GM19452 (cell line): Measurements from ENCODE around the gene UBAP1.
"Not testable (repeated sequence)": the region's sequence is repeated elsewhere in the genome, so short reads cannot be mapped to it uniquely, and the experiment has no call there.

Experiments used
- ATAC-seq: cut with Tn5 transposase; IDR thresholded peaks from one replicate; pipeline ENCODE4 v1.9.1; 2021; ENCODE audit not compliant: unreplicated experiment

Gene UBAP1

DNA sequence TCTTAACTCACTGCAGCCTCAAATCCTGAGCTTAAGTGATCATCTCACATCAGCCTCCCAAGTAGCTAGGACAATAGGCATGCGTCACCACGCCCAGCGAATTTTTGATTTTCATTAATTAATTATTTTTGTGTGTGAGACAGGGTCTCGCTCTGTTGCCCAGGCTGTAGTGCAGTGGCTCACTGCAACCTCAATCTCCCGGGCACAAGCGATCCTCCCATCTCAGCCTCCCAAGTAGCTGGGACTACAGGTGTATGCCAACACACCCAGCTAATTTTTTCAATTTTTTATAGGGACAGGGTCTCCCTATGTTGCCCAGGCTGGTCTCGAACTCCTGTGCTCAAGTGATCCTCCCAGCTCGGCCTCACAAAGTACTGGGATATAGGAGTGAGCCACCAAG is 41.4 kb downstream of the UBAP1 start:
- ATAC-seq: no peak

DNA sequence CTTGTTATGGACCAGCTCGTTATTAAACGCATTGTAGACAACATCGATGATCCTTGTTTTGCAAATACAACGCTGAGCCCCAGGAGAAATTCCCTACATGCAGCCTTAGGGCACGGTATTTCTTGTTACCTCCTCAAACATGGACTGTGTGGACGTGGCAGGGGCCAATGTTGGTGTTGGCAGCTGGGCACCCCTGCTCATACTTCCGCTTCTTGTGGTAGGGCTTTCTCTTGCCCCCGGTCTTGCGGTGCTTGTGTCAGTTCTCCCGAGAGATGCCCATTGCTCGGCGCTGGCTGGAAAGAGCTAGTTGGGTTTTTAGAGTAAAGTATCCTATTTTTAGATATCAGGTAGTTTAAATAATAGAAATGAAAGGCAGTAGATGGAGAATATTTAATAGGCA is 45.5 kb downstream of the UBAP1 start:
- ATAC-seq: no peak

DNA sequence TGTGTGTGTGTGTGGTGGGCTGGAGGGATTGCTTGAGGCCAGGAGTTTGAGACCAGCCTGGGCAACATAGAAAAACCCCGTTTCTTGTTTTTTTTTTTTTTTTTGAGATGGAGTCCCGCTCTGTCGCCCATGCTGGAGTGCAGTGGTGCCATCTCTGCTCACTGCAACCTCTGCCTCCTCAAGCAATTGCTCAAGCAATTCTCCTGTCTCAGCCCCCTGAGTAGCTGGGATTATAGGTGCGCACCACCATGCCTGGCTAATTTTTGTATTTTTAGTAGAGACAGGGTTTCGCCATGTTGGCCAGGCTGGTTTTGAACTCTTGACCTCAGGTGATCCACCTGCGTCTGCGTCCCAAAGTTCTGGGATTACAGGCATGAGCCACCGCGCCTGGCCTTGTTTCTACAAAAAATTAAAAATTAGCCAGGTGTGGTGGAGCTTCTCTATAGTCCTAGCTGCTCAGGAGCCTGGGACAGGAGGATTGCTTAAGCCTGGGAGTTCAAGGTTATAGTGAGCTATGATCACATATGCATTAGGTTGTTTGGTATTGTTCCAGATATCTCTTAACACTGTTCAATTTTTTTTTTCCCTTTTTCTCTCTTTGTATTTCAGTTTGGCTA is 47.4 kb downstream of the UBAP1 start:
- not testable (repeated sequence) for ATAC-seq

DNA sequence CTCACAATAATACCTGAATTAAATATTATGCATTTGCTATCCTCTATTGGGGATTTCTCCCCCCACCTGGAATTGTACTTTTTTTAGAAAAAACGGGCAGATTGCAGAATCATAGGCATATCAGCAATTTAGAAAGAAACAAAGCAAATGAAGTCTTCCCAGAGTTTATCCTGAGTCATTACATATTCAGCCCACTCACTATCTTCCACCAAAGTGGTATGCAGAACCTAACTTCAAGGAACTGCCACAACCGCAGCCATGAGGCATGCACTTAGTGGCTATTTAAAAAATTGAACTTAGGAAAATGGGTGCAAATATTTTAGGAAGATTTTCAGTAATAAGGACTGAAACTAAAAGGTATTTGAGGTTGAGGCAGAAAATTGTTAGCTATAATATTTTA is 48.6 kb downstream of the UBAP1 start:
- ATAC-seq: no peak

DNA sequence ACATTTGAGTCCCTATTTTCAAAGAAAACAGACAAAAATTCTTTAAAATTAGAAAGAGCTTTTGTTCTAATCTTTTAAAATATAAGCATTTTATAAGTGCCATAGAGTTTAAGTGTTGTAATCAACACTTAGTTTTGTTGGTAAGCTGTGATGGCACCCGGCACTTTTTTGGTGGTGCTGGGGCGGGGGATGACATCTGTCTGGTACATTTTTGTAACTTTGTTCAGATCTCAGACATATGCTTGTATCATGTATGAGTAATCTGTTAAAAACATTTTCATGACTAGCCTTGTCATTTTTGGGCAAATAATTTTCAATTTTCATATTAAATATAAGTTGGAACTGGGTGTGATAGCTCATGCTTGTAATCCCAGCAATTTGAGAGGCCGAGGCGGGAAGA is 51.7 kb downstream of the UBAP1 start:
- no peak for ATAC-seq

DNA sequence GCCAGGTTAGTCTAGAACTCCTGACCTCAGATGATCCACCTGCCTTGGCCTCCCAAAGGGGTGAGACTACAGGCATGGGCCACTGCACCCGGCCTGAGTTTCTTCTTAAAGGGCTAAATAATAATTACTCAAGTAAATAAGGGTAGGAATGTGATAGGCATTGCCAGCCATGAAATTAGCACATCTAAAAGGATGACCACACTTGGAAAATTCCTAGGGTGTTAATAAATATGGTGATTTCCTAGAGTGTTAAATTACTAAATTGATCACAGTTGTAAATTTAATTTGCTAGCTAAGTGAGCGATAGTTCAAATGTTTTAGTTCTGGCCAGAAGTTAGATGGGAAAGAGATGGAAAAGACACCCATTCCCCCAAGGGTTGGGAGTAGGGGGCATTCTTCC is 53.4 kb downstream of the UBAP1 start:
- ATAC-seq: no peak

DNA sequence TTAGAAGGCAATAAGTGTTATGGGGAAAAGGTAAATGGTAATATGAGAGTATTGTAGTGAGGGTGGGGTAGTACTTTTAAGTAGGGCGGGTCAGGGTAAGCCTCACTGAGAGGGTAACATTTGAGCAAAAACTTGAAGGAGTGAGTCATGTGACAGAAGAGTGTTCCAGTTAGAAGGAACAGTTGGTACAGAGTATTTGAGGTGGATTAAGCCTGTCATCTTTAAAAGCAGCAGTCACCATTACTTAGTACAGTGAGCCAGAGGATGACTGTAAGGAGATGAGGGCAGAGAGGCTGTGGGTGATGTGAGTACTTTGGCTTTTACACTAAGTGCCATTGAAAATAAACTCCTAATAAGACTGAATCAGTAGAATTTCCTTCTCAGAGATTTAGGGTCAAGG is 54.8 kb downstream of the UBAP1 start:
- no peak for ATAC-seq

DNA sequence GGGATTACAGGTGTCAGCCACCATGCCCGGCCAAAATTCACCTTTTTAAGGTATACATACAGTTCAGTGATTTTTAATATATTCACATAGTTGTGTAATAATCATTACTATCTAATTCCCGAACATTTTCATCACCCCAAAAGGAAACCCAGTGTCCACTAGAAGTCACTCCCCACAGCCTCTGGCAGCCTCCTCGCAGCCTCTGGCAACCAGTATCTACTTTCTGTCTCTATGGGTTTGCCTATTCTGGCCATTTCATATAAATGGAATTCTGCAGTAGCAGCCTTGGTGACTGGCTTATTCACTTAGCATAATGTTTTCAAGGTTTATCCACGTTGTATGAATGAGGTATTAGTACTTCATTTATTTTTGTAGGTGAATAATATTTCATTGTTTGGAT is 59.0 kb downstream of the UBAP1 start:
- no peak for ATAC-seq

DNA sequence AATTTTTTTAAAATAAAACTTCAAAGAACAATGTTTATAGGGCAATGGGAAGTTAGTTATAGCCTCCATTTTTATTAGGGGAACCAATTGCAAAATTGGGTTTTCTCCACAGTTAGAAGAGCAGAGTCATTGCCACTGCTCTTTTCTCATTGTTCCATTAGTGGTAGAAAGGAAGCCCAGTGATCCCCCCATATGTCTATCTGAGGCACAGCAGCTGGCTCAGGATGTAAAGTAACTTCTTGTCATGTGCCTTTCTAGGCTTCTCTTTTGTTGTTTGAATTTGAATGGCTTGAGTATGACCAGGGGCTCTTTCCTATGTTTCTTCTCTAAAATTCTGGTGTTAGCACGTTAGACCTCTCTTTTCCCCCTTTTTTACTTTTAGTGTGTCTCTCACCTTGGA is 61.2 kb downstream of the UBAP1 start:
- no peak for ATAC-seq

DNA sequence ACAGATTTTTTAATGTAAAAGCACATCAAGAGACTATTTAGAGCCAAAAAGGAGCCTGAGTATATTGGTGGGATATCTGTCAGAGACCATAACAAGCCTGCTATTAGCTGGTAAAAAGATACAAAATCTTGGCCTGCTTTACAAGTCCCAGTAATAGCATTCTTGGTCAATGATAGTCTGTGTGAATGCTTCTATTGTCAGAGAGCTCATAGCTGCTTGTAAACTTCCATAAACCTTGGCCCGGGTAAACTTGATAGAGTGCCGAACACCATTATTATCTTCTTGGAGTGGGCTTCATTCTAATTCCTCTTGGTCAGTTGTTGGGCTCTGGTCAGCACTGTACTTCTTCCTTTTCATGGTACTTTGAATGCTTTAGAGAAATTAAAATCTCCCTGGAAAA is 64.0 kb downstream of the UBAP1 start:
- ATAC-seq: no peak

DNA sequence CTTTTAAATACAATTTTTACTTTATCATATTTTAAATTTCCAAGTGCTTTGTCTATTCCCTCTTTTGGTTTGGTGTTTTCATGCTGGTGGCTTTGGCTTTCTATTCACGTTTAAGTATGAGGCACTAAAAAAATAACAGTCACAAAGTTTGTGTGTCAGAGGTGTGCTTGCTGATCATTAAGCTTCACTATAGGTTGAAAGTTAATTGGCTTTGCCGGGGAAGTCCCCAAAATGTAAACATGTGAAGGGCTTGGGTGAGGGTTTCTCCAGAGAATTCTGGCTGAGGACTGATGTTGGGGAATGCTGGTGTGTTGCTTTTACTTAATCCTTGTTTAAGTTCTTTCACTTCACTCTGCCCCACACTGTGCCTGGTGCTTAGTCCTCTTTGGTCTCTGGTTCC is 66.4 kb downstream of the UBAP1 start:
- not testable (repeated sequence) for ATAC-seq

DNA sequence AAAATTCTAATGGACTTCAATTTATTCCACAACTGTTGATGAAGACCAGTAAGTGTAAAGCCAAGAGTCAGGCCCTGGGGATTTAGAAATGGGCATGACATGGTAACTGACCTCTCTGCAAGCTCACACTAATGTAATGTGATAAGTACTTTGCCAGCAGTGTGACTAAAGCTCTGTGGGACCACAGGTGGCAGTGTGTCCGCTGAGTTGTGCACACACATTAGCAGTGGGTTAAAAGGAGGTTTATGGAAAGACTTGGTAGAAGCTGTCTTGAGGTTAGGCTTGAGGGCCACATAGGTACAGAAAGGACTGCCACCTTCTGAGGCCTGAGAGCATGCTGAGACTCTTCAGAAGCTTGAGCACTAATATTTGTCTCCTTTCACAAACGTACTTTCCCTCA is 67.6 kb downstream of the UBAP1 start:
- no peak for ATAC-seq

DNA sequence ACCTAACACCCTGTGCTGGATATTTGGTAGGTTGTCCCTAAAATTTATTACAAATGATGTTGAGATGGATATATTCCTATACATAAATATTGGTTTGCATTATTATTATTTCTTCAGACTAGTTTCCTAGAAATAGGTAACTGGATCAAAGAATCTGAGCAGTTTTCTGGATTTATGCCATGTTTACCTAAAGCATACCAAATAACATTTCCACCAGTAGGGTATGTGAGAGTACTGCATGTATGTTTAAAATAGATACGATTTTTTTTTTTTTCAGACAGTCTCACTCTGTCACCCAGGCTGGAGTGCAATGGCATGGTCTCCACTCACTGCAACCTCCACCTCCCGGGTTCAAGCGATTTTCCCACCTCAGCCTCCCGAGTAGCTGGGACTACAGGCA is 68.9 kb downstream of the UBAP1 start:
- not testable (repeated sequence) for ATAC-seq

DNA sequence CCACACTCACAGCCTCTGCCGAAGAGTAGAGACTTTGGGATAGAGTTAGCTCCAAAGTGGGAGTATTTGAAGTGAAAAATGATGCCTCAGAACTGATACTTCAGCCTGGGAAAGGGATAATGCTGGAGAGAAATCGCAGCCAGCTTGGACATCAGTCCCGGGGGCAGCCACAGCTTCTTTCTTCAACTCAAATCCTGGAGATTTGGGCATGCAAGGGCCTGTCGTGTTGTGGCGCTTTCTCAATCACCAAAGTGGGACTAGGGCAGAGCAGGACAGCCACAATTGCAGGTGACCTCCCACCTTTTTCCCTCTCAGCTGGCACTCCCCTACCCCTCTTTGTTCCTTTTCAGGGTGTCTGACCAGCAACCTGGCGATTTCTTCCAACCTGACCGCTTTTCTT is 70.4 kb downstream of the UBAP1 start:
- no peak for ATAC-seq

DNA sequence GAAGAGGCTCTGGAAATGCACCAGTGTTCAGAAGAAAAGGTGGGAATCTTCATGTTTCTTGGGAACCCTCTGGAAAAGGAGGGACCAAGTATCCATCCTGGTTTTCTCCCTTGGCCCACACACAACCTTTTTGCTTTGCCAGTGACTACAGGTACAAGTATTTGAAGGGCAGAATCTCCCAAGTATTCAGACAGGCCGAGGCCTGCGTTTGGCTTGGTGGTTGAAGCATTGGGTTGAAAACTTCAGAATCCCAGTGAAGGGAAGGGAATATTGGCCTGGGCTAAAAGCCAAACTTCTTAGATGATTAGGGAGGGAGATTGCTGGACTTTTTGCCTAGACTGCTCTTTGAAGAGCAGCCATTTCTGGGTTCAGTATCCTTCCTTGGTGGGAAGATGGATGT is 71.9 kb downstream of the UBAP1 start:
- no peak for ATAC-seq

DNA sequence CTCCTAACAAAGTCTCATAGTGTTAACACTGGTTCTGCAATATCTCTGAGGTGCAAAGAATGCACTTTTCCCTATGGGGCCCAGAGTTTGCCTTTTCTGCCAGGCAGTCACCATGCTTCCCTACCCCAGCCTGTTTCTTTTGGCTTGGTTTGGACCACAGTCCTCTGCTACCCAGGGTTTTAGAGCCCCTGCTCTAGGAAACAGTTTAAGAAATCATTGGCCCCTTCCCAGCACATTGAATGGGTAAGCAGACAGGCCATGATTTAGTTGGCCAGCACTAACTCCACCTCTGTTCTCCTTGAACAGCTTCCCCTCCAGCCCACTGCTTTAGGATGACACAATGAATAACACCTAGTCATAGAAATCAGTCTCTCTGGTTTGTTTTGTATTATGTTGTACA is 73.2 kb downstream of the UBAP1 start:
- ATAC-seq: no peak

DNA sequence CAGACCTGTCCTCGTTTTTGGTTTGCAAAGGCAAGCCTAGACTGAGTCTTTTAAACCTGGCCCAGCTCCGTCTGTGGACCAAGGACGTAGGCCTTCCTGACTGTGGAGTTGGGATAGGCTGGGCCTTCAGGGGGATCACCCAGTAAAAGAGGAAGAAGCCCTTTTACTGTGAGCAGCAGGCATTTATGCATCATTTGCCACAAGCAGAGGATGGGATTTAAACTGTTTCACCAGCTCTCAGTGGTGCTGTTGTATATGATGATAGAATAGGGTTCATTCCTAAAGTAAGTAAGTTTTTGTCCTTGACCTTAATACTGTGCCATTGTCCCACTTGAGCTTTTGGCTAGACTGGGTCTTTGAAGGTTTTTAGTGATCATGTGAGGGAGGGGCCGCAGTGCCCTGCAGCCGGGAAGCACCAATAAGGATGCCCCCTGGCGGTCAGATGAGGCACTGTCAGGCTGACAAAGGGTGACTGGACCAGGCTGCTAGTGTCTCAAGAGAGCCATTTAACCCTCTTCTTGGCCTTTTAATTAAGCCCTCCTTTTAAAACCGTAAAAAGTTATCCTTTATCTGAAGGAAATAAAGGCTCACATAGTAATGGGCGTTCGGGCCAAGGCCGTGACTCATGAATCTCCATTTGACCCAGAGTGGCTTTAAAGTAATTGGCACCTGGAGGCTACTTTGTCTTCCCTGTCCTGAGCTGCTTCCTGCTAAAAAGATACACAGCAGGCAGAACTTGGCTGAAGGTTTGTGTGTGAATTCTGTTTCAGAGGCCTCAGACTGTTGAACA is 74.0 kb downstream of the UBAP1 start:
- no peak for ATAC-seq

DNA sequence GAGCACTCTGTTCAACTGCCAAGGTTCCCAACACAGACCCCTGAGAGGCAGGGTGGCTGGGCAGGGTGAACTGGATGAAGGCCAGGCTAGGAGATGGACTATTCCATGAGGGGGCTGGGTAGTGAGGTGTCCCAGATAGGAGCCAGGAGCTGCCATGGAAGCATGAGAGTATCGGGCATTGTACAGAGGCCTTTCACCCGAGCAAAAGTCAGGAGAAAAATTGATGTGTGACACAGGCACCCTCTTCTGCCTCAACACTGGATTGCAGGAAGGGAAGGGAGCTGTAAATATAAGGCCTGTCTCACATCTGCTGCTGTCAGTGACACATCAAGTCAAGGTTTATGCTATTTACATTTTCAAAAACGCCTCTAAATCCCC is 74.6 kb downstream of the UBAP1 start:
- ATAC-seq: no peak

DNA sequence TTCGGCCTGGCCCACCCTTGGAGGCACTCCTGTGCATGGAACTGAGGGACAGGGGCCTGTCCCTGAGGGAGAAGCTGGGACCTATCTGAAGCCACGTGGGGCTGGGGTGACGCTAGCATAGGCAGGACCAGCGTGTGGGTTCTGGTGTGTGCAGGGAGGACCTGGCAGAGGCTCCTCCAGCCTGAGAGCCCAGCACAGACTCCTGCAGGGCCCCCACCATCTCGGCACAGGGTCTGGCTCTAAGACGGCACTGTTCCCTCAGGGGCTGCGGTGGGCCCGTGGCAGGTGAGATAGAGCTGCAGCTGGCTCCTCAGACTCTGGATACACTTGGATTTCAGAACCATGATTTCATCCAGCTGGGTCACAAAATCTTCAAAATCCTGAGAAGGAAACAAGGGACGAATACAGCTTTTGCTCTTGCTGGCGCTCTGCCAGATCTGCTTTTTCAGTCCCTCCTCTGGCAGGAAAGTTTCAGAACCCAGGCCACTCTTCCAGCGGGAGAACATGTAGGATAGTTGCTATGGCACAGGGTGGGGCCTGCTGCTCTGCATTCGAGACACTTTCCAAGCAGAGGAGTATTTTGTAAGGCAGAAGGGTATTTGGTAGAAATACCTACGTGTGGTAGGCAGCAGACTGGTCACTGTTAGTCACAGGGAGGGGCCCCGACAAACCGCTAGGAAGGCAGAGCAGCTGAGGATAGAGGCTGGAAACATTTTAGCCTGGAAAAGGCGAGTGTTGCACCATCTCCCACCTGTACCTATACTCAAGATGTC is 75.5 kb downstream of the UBAP1 start:
- ATAC-seq: no peak

DNA sequence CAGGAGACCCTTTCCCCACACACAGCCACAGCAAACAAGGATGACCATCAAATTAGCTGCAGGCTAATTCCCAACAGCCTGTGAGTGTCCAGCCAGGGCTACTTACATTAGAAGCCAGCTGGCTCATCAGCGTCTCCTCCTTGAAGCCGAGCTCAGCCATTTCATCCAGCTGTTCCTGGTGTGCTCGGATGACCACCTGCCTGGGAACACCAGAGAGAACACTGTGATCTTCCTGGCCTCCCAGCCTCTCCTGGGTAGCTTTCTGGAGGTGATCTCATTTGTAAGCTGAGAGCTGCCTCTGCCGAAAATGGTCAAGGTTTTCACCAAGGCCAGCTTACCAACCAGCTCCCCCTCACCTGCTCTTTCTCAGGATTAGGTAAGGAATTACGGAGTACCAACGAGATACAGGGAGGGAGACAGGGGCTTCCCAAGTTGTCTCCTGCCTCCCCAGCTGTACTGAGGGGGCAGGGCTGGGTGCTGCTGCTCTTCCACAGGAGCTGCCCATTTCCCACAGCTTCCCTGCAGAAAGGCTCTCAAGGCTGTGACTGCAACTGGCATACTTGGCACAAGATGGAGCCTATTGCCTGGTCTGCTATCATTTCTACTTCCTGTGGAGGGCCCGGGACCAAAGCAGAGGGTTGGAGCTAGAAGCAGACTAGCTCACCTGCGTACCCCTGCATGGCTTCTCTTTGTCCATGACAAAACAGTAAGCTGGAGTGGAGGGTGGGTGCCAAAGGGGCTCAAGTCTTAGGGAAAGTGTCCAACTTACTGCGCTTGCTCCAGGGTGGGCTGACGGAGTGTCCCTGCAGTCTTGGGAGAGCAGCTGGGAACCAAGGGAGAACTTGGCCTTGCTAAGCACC is 76.4 kb downstream of the UBAP1 start:
- no peak for ATAC-seq

DNA sequence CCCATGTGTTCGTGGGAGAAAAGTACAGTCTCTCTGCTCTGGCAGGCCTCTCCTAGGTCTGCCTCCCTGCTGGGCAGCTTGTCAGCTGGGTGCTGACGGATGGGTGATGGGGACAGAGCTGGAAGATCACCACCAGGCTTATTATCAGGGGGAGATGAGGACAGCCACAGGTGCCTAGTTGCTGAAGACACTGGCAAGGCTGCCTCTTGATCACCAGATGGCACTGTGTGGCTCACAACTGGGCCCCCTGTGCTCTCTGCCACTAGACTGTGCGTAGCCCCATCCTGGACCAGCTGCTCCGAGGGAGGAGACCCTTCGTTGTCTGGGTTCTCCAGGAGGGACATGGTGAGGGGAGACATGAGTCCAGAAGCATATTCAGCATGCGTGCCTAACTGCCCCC is 77.3 kb downstream of the UBAP1 start:
- no peak for ATAC-seq
